H1 (cell line): ENCODE measurements around the gene MYOG. TPM values are rescaled to one million over a fixed set of nuclear protein-coding genes. Genes with fewer than 3 reads are reported as not detected.

Experiments used
- CTCF ChIA-PET: fragments of 300-600 bp; sonication (Branson Sonifier 250); formaldehyde crosslinking; loops from one replicate; lab custom pipeline; 2021; ENCODE audit not compliant: partially characterized antibody; lab: Charles Lee
- POLR2A ChIA-PET: fragments of 300-600 bp; sonication (Branson Sonifier 250); formaldehyde crosslinking; loops from one replicate; lab custom pipeline; 2021; ENCODE audit warnings: inconsistent platforms; ENCODE audit not compliant: partially characterized antibody; lab: Charles Lee
- DNase-seq, 2 experiments: peaks; one replicate each; pipeline versions ENCODE4 v3.0.0 to v3.0.0-alpha.2; 2010 to 2022; ENCODE audit warnings: low spot score in 2 of 2, low read depth in 1 of 2, mixed read lengths in 1 of 2
- FAIRE-seq: peaks from 2 replicates; lab custom pipeline; 2011; peaks lifted over from hg19 to GRCh38; lab: Jason Lieb, UNC
- H2AFZ ChIP-seq: 2 replicates; pipeline ENCODE4 v1.8.1; 2012; ENCODE audit warnings: low read length, inconsistent platforms
- H2AK5ac ChIP-seq: 2 replicates; pipeline ENCODE4 v1.6.1; 2013; ENCODE audit warnings: low read depth, low read length
- H2BK120ac ChIP-seq: replicated peaks from 2 replicates; pipeline ENCODE3; 2013; ENCODE audit warnings: low read depth, low read length, inconsistent platforms
- H2BK12ac ChIP-seq: 2 replicates; pipeline ENCODE4 v1.6.1; 2013; ENCODE audit warnings: low read depth, low read length
- H2BK15ac ChIP-seq: 2 replicates; pipeline ENCODE4 v1.6.1; 2013; ENCODE audit warnings: low read length
- H2BK20ac ChIP-seq: 2 replicates; pipeline ENCODE4 v1.6.1; 2013; ENCODE audit warnings: low read length
- H2BK5ac ChIP-seq: 2 replicates; pipeline ENCODE4 v1.6.1; 2013; ENCODE audit warnings: low read depth, low read length
- H3K14ac ChIP-seq: 2 replicates; pipeline ENCODE4 v1.6.1; 2013; ENCODE audit warnings: inconsistent platforms; ENCODE audit not compliant: insufficient read length
- H3K18ac ChIP-seq: 2 replicates; pipeline ENCODE4 v1.6.1; 2013; ENCODE audit warnings: low read length; ENCODE audit errors: extremely low read depth
- H3K23ac ChIP-seq: 2 replicates; pipeline ENCODE4 v1.6.1; 2013; ENCODE audit warnings: inconsistent platforms; ENCODE audit not compliant: insufficient read length
- H3K23me2 ChIP-seq: 2 replicates; pipeline ENCODE4 v1.6.1; 2013; ENCODE audit warnings: low read depth, low read length
- H3K27ac ChIP-seq: 2 replicates; pipeline ENCODE4 v1.6.1; 2011; ENCODE audit warnings: low read depth, low read length, inconsistent platforms
- H3K27me3 ChIP-seq, 4 experiments: replicated peaks in 1 of 4; 1 replicate in 1 of 4; 2 replicates in 3 of 4; pipeline versions ENCODE4 v1.6.1 to v1.8.1; 2011 to 2013; ENCODE audit warnings: low read length in 3 of 4, mild to moderate bottlenecking in 3 of 4, inconsistent platforms in 2 of 4, mixed read lengths in 2 of 4, moderate library complexity in 1 of 4; ENCODE audit not compliant: control insufficient read depth in 3 of 4, insufficient read depth in 3 of 4; ENCODE audit errors: extremely low read depth in 1 of 4
- H3K36me3 ChIP-seq, 4 experiments: 2 replicates each; pipeline versions ENCODE4 v1.6.1 to v1.8.1; 2011 to 2013; ENCODE audit warnings: mild to moderate bottlenecking in 4 of 4, low read length in 3 of 4, moderate library complexity in 2 of 4, control low read depth in 1 of 4, inconsistent platforms in 1 of 4; ENCODE audit not compliant: insufficient read depth in 4 of 4, control insufficient read depth in 2 of 4
- H3K4ac ChIP-seq: replicated peaks from 2 replicates; pipeline ENCODE3; 2013; ENCODE audit warnings: low read length, low read depth, mixed read lengths, inconsistent platforms; ENCODE audit not compliant: insufficient read length
- H3K4me1 ChIP-seq, 4 experiments: replicated peaks in 1 of 4; 1 replicate in 1 of 4; 2 replicates in 3 of 4; pipeline versions ENCODE4 v1.6.1 to v1.8.1; 2011 to 2013; ENCODE audit warnings: low read length in 3 of 4, inconsistent platforms in 2 of 4, mixed read lengths in 1 of 4; ENCODE audit not compliant: insufficient read depth in 4 of 4, control insufficient read depth in 3 of 4
- H3K4me2 ChIP-seq, 2 experiments: 2 replicates each; pipeline versions ENCODE4 v1.6.1 to v1.8.1; 2011 to 2013; ENCODE audit warnings: low read depth in 2 of 2, low read length in 2 of 2, control low read depth in 1 of 2, inconsistent platforms in 1 of 2, mild to moderate bottlenecking in 1 of 2; ENCODE audit not compliant: insufficient read depth in 1 of 2
- H3K4me3 ChIP-seq, 4 experiments: fragments of 200-600, 300-600 bp in 1 of 4; sonication (generic), shearing (Covaris generic), sonication (Bioruptor Twin) in 1 of 4; 2 replicates each; pipeline versions ENCODE4 v1.5.1 to v1.8.1; 2011 to 2016; ENCODE audit warnings: low read length in 4 of 4, low read depth in 3 of 4, control low read depth in 2 of 4, inconsistent platforms in 2 of 4, mild to moderate bottlenecking in 2 of 4, mixed read lengths in 1 of 4, moderate library complexity in 1 of 4; ENCODE audit not compliant: insufficient read depth in 2 of 4; ENCODE audit errors: extremely low read depth in 1 of 4
- H3K56ac ChIP-seq: replicated peaks from 2 replicates; pipeline ENCODE3; 2013; ENCODE audit warnings: low read depth, mild to moderate bottlenecking, mixed read lengths, low read length, inconsistent platforms; ENCODE audit not compliant: insufficient read length
- H3K79me1 ChIP-seq: 2 replicates; pipeline ENCODE4 v1.6.1; 2013; ENCODE audit warnings: low read depth, low read length, control low read depth
- H3K79me2 ChIP-seq, 2 experiments: 2 replicates each; pipeline versions ENCODE4 v1.6.1 to v1.8.1; 2012 to 2013; ENCODE audit warnings: low read length in 2 of 2, mild to moderate bottlenecking in 2 of 2, inconsistent platforms in 1 of 2; ENCODE audit not compliant: insufficient read depth in 2 of 2, control insufficient read depth in 1 of 2
- H3K9ac ChIP-seq, 4 experiments: replicated peaks in 1 of 4; 1 replicate in 1 of 4; 2 replicates in 3 of 4; pipeline versions ENCODE4 v1.6.1 to v1.8.1; 2011 to 2013; ENCODE audit warnings: low read depth in 3 of 4, low read length in 3 of 4, control low read depth in 2 of 4, mild to moderate bottlenecking in 2 of 4, moderate library complexity in 2 of 4, inconsistent platforms in 1 of 4; ENCODE audit errors: extremely low read depth in 1 of 4
- H3K9me3 ChIP-seq, 2 experiments: 2 replicates each; pipeline versions ENCODE4 v1.6.1 to v1.8.1; 2012 to 2013; ENCODE audit warnings: mild to moderate bottlenecking in 2 of 2, moderate library complexity in 2 of 2, control low read depth in 1 of 2, inconsistent platforms in 1 of 2, low read depth in 1 of 2, low read length in 1 of 2, mixed read lengths in 1 of 2; ENCODE audit not compliant: insufficient read depth in 2 of 2
- H4K20me1 ChIP-seq, 2 experiments: replicated peaks in 1 of 2; 2 replicates each; pipeline versions ENCODE3 to v1.8.1; 2011 to 2013; ENCODE audit warnings: inconsistent platforms in 2 of 2, low read length in 2 of 2, mild to moderate bottlenecking in 1 of 2; ENCODE audit not compliant: insufficient read depth in 2 of 2, control insufficient read depth in 1 of 2
- H4K5ac ChIP-seq: 2 replicates; pipeline ENCODE4 v1.6.1; 2013; ENCODE audit warnings: low read length, low read depth, mixed read lengths, inconsistent platforms; ENCODE audit not compliant: insufficient read length
- H4K8ac ChIP-seq: 2 replicates; pipeline ENCODE4 v1.8.0; 2013; ENCODE audit warnings: mild to moderate bottlenecking, moderate library complexity, low read length, inconsistent platforms; ENCODE audit not compliant: insufficient read depth; ENCODE audit errors: extremely low read depth
- H4K91ac ChIP-seq: replicated peaks from 2 replicates; pipeline ENCODE3; 2013; ENCODE audit warnings: low read length, mixed read lengths, inconsistent platforms; ENCODE audit not compliant: insufficient read length
- ASH2L ChIP-seq: fragments of 200-600, 300-600 bp; sonication (generic); IDR thresholded peaks from one replicate; pipeline ENCODE4 v1.7.1; 2017; ENCODE audit warnings: low read length
- BACH1 ChIP-seq: IDR thresholded peaks from 2 replicates; pipeline ENCODE4 v1.6.1; 2012; ENCODE audit warnings: low read length, improper control_type of control experiment
- CREB1 ChIP-seq: IDR thresholded peaks from 2 replicates; pipeline ENCODE4 v1.6.1; 2012; ENCODE audit warnings: inconsistent platforms
- RAD21 ChIP-seq, 2 experiments: IDR thresholded peaks in 1 of 2; conservative IDR thresholded peaks in 1 of 2; 2 replicates each; pipeline ENCODE4 v1.6.1; 2011; ENCODE audit warnings: low read depth in 2 of 2, low read length in 2 of 2, improper control_type of control experiment in 1 of 2, inconsistent platforms in 1 of 2, mild to moderate bottlenecking in 1 of 2, moderate library complexity in 1 of 2
- RFX5 ChIP-seq: IDR thresholded peaks from 2 replicates; pipeline ENCODE4 v1.6.1; 2011; ENCODE audit warnings: low read depth, low read length, improper control_type of control experiment, borderline replicate concordance
- TEAD4 ChIP-seq: IDR thresholded peaks from 2 replicates; pipeline ENCODE4 v1.6.1; 2012; ENCODE audit warnings: low read depth, low read length, inconsistent platforms, mixed read lengths
- WGBS, 2 experiments: shearing (Covaris generic) in 1 of 2; methylation state at CpG; one replicate each; pipeline versions ENCODE4 v1.1.6 to v1.1.7; 2013 to 2015; ENCODE audit warnings: low lambda C conversion rate in 2 of 2, mixed read lengths in 2 of 2, inconsistent platforms in 1 of 2, low coverage in 1 of 2, missing lambda C conversion rate in 1 of 2; ENCODE audit not compliant: insufficient replicate concordance in 2 of 2, insufficient coverage in 1 of 2, insufficient read length in 1 of 2; ENCODE audit errors: extremely low coverage in 1 of 2, missing lambda C conversion rate in 1 of 2; 5-methylcytosine and 5-hydroxymethylcytosine counted together
- polyA plus RNA-seq, 7 experiments: library from polyadenylated mRNA; depleted of rRNA in 3 of 7; stranded (reverse) in 5 of 7; unstranded in 2 of 7; fragments of >200 nt in 5 of 7; fragments of 200-250 nt in 2 of 7; gene quantifications; 1 replicate in 5 of 7; 2 replicates in 1 of 7; 4 replicates in 1 of 7; pipeline versions ENCODE4 v1.2.1 to v1.2.3, GENCODE V29; 2011 to 2013; ENCODE audit warnings: missing spikeins in 2 of 7, mixed read lengths in 2 of 7
- total RNA-seq: library from RNA; stranded (reverse); fragmentation: NEBNext Ultra II Directional; extraction: Animal tissue kit (Norgen Biotek cat#: 25700); gene quantifications from 2 replicates; pipeline ENCODE4 v1.2.1, GENCODE V29; 2021
- TF ChIP-seq, protein P1 (sequence below), 3 experiments: IDR thresholded peaks; 1 replicate in 2 of 3; 2 replicates in 1 of 3; pipeline versions ENCODE4 v1.5.1 to v1.6.1; 2011; ENCODE audit warnings: low read length in 3 of 3, mild to moderate bottlenecking in 3 of 3, inconsistent platforms in 2 of 3, low read depth in 1 of 3, moderate library complexity in 1 of 3; ENCODE audit not compliant: insufficient read depth in 1 of 3; ENCODE audit errors: control extremely low read depth in 1 of 3

Gene MYOG
- total and polyA plus RNA-seq, 2 of the 8 experiments (the other 6 are each of a cell fraction or from before 2014, with no cell fraction given), result not detected

DNA sequence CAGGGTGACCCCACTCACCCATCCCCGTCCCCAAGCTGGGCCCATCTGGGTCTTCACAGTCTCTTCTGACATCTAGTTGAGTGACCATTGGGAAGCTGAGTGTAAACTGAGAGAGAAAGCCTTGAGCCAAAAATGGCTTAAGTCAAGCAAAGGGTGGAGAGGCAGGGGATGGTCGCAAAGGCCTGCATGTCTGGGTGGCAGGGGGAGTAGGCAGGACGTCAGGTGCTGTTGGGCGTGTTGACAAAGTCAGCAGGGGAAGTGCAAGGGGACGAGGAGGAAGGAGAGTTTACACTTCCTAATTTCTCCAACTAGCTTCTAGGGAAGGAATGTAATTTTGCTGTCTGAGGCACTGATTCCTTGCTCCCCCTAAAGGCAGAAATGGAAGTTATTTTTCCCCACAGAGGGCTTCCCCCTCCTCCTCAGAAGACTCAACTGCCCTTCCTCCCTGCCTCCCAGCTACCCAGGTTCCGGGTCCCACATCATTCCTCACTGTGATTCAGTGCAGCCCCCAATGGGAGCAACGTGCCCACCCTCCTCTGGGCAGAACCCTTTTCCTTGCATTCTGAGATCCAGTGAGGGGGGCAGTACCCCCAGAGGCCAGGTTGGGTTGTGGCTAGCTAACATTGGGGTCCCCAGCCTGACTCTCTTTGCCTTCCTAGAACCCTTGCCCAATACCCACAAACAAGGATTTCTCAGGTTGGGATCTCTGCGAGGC lies 40.5 kb upstream of the MYOG start:
- no peak overlapping the region for H2BK12ac ChIP-seq
- DNase-seq (peak in 1 of 2 experiments; percentile 52), FAIRE-seq (peak; percentile 90)
- no peaks in the 10 kb centered on the region for H4K20me1 ChIP-seq
- H3K79me1 ChIP-seq, result no peaks in the 10 kb centered on the region
- H3K4ac ChIP-seq, result no peak overlapping the region
- no peak overlapping the region for H2BK120ac ChIP-seq
- H3K23me2 ChIP-seq, result peaks cover 2% of the 10 kb centered on the region; the same call in 1 of the 2 replicates
- H3K18ac ChIP-seq, result no peak overlapping the region
- no peaks in the 10 kb centered on the region for H3K79me2 ChIP-seq
- 0 out of 2 replicates have a peak overlapping the region, but pooled peaks have one; percentile 9 for H3K27ac ChIP-seq
- 22% methylated on average over 7 of the region's 8 CpGs; no CpG with 5 or more reads in 1 of the 2 experiments for WGBS, 2 experiments
- CTCF ChIA-PET, result interaction anchor here (0.5 to 49.1 kb wide), 24 partner anchors 7 to 575 kb away, joined by 3 to 1071 read pairs (median 5); partner anchors contain the start of genes CHI3L1, MYBPH, MYOG and PPFIA4
- peak overlapping the region in 1 of 4 experiments; percentile 64; a peak in 1 of 8 replicates for H3K4me3 ChIP-seq
- no peak overlapping the region for H4K8ac ChIP-seq
- peak overlapping the region; percentile 62; the same call in 1 of the 2 replicates for H2BK15ac ChIP-seq
- H2BK20ac ChIP-seq, result no peak overlapping the region; the same call in 1 of the 2 replicates
- no peak overlapping the region for H3K9ac ChIP-seq
- no peak overlapping the region for H2BK5ac ChIP-seq
- no peak overlapping the region for H3K14ac ChIP-seq
- H3K36me3 ChIP-seq, result no peaks in the 10 kb centered on the region
- no peak overlapping the region for H4K5ac ChIP-seq
- H3K9me3 ChIP-seq, result no peaks in the 10 kb centered on the region
- TF ChIP-seq TEAD4, result peak; percentile 84
- TF ChIP-seq RFX5, result no peak
- no peak for TF ChIP-seq CREB1
- no peak for TF ChIP-seq BACH1
- peak; percentile 11 for TF ChIP-seq ASH2L
- TF ChIP-seq, protein P1, sequence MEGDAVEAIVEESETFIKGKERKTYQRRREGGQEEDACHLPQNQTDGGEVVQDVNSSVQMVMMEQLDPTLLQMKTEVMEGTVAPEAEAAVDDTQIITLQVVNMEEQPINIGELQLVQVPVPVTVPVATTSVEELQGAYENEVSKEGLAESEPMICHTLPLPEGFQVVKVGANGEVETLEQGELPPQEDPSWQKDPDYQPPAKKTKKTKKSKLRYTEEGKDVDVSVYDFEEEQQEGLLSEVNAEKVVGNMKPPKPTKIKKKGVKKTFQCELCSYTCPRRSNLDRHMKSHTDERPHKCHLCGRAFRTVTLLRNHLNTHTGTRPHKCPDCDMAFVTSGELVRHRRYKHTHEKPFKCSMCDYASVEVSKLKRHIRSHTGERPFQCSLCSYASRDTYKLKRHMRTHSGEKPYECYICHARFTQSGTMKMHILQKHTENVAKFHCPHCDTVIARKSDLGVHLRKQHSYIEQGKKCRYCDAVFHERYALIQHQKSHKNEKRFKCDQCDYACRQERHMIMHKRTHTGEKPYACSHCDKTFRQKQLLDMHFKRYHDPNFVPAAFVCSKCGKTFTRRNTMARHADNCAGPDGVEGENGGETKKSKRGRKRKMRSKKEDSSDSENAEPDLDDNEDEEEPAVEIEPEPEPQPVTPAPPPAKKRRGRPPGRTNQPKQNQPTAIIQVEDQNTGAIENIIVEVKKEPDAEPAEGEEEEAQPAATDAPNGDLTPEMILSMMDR (IDR thresholded peaks at IDR 0.05; ENCODE audit: control extremely low read depth in 1 of 3, insufficient read depth in 1 of 3, low read depth in 1 of 3, low read length in 3 of 3), result peak; percentile 20 to 74 (median 59)
- peak; percentile 40 for TF ChIP-seq RAD21 (IDR thresholded peaks at IDR 0.05 in 1 of 2, conservative IDR thresholded peaks at IDR 0.05 in 1 of 2; ENCODE audit: low read depth in 2 of 2, low read length in 2 of 2)
- no peak overlapping the region for H3K23ac ChIP-seq
- peaks cover 5 to 32% (median 18%) of the 10 kb centered on the region in 4 experiments for H3K27me3 ChIP-seq
- H4K91ac ChIP-seq, result no peak overlapping the region
- H3K56ac ChIP-seq, result no peak overlapping the region
- H2AFZ ChIP-seq, result peak overlapping the region; percentile 73; the same call in 1 of the 2 replicates
- no peak overlapping the region for H2AK5ac ChIP-seq
- H3K4me2 ChIP-seq, result peak overlapping the region; percentile 62 to 83; a peak in 3 of 4 replicates
- peaks cover 3 to 22% (median 13%) of the 10 kb centered on the region in 4 experiments for H3K4me1 ChIP-seq
- POLR2A ChIA-PET, result interaction anchor here (1.2 to 2.1 kb wide), 2 partner anchors 8 to 90 kb away, joined by 3 to 5 read pairs; no protein-coding TSS in a partner anchor
